Measurements from ENCODE around the gene FZD10.

Gene FZD10

GRCh38 chr12:130179191-130179590, 16.9 kb downstream of the FZD10 start:
- no peak for DNase-seq (ENCODE audit: low read depth, low spot score)

- no peak for DNase-seq (ENCODE audit: low read depth, low spot score)
These were observed 17.4 kb downstream of the FZD10 start for GRCh38 chr12:130179621-130180020.

GRCh38 chr12:130181211-130181610, 18.9 kb downstream of the FZD10 start:
- no peak for DNase-seq (ENCODE audit: low read depth, low spot score)

DNA sequence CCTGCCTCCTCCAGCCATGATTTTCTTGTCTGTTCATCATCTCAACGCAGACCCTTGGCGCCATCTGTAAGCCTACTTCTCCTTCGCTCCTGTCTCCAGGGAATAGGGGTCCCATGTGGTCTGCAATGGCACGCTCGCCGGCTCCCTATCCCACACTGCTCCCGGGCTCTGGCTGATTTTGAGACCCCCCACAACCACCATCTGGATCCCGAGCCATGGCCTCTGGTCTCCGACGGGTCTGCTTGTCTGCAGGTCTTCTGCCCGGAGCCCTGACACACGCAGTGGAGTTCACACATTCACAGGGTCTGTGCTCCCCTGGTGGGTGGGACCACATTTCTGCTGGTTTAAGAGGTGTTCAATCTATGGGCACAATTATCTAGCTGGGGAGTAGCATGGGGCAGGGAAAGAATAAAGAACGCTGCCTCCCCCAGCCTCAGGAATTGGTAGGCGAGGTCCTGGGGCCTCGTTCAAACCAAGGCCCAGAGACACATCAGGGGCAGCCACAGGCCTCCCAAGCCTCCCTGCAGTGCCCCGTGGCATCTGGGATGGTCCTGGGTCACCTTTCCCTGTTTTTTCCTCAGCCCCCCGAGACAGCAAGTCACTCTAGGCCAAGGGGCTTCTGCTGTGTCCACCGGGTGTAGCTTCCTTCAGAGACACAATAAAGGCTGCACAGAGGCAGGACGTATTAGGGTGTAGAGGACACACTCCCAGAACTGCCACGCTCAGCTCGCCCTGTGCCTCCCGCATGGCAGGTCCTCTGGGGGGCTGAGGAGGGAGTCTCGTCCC, 21.5 kb downstream of the FZD10 start:
- DNase-seq (ENCODE audit: low read depth, low spot score) = no peak

- no peak for DNase-seq (ENCODE audit: low read depth, low spot score)
These were observed 22.3 kb downstream of the FZD10 start for GRCh38 chr12:130184404-130185090.

DNA sequence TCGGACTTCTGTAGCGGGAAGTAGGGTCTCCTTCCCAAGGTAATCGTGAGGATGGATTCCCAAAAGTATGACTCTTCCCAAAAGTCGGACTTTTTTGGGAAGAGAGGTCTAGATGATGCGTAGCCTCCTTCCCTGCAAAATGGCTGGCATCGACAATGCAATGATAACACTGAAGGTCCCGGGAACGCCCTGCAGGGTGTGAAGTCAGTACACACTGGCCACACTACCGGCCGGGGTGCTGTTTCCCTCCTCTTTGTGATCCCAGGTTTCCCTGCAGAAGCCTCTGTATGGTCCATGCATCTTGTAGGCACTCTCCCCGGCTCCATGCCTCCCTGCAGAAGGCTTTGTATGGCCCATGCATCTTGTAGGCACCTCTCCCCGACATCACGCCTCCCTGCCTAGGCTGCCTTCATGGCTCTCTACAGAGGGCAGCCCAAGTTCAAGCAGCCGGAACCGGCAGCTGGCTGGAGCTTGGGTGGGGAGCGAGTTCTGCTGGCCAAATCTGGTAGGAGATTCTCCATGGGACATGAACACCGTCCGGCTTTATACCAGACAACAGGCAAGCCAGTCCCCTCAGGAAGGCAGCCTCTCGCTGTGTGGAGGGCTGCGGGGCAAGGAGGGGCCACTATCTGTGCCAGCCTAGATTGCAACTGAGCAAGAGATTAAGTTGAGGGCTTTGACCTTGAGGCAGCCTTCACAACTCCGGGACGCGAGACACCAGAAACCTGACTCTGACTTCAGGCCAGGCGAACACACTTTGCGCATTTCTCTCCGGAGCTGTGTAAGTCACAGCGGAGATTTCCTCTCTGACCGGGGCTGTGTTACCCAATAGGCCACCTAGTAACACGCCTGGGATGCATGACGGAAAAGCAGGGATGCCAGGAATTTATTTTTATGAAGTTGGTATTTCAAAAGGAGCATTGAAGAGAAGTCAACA, 23.5 kb downstream of the FZD10 start:
- DNase-seq (ENCODE audit: low read depth, low spot score) = no peak

DNA sequence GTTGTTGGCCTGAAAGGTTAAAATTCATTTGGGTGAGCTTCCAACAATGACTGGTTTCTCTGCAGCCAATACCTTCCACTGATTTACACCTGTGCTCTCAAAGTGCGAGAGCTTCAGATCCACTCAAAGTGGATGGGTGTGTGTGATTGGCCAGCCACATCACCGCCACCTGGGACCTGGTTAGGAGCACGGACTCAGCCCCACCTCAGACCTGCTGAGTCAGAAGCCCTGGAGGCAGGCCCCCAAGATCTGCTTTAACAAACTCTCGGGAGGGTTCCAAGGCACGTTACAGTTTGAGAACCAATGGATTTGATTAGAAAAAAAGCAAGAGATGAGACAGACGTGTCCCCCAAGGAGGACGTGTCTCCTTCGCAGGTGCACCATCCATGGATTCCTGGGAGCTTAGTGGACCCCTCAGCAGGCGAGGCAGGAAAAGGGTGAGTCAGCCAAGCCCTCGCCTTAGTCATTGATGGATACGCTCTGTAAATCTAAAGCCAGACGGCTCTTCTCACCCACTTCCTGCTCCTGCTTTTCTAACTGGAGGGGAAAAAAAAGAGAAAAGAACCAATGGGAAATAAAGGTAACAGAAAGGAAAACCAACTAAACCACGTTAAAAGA, 24.5 kb downstream of the FZD10 start:
- DNase-seq (ENCODE audit: low read depth, low spot score) = no peak

DNA sequence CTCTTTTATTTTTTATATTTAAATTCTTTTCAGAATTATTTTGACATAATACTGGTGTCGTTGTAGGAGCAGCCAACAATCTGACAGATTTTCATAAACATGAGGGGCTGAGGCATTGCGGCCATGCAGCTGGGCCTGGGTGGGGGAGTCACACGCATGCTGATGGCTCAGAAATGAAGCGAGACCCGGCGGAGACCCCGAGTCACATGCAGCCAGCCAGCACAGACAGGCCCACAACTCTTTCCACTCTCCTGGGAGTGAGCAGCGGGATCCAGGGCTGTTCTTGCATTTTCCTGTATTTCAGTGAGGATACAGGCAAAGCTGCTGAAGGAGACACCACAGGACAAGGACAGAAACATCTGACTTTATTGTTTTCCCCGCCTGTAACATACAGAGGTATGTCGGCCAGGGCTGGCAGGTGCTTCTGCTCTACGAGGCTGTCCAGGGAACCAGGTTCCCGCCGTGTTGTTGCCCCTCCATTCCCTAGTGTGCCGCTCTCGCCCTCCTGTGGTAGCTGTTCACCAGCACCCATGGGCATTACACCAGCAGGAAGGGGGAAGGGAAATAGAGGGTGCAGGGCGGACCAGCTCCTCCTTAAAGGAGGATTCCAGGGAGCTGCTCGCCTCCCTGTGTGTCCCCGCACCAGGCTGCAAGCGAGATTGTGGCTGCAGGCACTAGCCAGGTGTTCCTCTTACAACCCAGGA, 30.5 kb downstream of the FZD10 start:
- no peak for DNase-seq (ENCODE audit: low read depth, low spot score)

DNA sequence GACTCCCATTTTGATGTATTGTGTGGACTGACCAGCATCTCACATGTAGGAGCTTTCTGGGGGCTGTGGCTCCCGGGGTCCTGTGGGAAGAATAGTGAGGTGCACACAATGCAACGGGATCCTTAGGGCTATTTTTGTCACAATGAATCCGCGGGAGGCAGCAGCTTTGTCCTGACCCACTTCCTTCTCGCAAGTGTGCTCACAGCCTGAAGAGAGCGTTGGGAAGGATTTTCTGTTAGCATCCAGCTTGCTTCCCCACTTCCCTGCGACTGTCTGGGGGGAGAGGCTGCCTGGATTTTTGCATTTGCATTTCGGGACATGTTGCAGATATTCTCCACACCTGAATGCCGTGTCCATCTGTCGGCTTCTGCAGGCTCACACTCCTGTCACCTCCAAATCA, 31.9 kb downstream of the FZD10 start:
- no peak for DNase-seq (ENCODE audit: low read depth, low spot score)

- no peak for DNase-seq (ENCODE audit: low read depth, low spot score)
These were observed 33.1 kb downstream of the FZD10 start for GRCh38 chr12:130195369-130195768.

- DNase-seq (ENCODE audit: low read depth, low spot score) = no peak
These were observed 33.5 kb downstream of the FZD10 start for GRCh38 chr12:130195776-130196175.

DNA sequence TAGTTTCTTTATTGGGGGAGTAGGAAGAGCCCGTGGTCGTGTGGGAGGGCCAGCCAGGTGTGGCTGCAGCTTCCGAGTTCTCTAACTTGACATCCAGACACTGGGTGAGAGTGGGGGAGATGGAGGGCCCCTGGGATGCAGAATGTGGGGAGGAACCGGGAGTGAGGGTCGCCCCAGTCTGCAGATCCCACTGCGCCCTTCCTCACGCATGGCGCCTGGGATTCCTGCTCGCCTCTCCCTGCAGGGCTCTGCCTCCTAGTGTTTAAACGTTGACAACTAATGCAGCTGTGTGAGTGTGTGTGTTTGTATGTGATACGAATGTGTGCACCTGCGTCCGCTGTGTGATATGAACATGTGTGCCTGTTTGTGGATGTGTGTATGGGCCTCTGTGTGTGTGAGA, 34.6 kb downstream of the FZD10 start:
- DNase-seq (ENCODE audit: low read depth, low spot score) = no peak

GRCh38 chr12:130198026-130198662, 35.9 kb downstream of the FZD10 start:
- no peak for DNase-seq (ENCODE audit: low read depth, low spot score)

DNA sequence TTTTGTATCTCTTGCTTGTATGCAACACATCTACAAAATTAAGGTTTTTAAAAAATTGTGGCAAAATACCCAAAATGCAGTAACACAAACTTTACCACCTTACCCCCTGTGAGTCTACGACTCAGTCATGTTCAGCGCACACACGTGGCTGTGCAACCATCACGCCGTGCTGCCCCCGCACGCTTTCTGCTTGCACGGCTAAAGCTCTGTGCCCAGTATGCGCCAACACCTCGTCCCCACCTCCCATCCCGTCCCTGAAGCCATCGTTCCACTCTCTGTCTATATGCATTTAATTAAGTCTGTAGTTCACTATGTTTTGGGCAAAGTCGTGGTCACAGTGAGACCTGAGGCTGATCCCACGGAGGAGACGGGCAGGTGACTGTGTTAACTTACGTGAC, 36.4 kb downstream of the FZD10 start:
- no peak for DNase-seq (ENCODE audit: low read depth, low spot score)

GRCh38 chr12:130199581-130200390, 37.5 kb downstream of the FZD10 start:
- no peak for DNase-seq (ENCODE audit: low read depth, low spot score)

- no peak for DNase-seq (ENCODE audit: low read depth, low spot score)
These were observed 38.2 kb downstream of the FZD10 start for GRCh38 chr12:130200445-130200844.

DNA sequence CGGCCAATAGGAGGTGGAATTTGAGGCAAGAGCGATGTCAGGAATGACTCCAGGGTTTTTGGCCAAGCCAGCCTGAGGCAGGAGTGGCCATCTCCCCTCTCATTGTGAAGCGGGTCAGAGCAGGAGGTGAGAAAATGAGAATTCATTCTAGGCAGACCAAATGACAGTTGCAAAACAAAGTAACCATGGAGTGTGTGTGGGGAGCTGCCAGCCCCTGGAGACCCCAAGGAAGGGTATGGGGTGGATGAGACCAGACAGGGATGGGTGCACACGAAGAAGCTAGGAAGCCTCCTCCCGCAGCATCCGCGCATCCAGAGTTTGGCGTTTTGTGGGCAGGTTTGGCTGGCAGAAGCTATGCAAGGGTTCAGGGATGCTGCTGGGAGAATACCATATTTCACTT, 38.8 kb downstream of the FZD10 start:
- no peak for DNase-seq (ENCODE audit: low read depth, low spot score)

GRCh38 chr12:130202201-130202600, 39.9 kb downstream of the FZD10 start:
- no peak for DNase-seq (ENCODE audit: low read depth, low spot score)

DNA sequence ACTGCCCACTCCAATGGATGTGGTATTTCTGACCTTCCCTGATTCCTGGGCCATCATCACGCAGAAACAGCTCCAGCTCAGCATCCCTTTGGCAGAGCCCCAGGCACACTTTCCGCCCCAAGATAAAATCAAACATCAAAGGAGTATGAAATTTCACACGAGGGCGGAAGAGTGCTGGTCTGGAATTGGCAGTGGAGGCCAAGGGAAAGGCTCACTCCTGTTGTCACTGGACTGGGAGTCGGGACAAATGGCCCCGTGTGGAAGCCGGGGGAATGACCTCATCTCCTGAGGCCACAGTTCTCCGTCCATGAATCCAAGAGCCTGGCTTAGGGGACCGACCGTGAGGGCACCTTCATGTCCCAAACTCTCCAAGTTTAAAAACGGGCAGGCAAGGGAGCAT, 40.9 kb downstream of the FZD10 start:
- no peak for DNase-seq (ENCODE audit: low read depth, low spot score)

- DNase-seq (ENCODE audit: low read depth, low spot score) = no peak
These were observed 42.3 kb downstream of the FZD10 start for GRCh38 chr12:130204541-130204953.
